Endothelial cell of hepatic sinusoid (primary cell): ENCODE data around the gene TEDC2.

ENCODE experiments used
- in situ Hi-C: cut with HindIII; loops from 2 replicates; pipeline ENCODE4 v1.10.0; 2017; ENCODE audit warnings: low sequenced_read_pairs

Gene TEDC2

GRCh38 chr16:2508722-2509400, 49.0 kb downstream of the TEDC2 start:
- in situ Hi-C loops, result loop anchor here (10.0 kb wide), 4 partner anchors 84 to 474 kb away; partner anchors contain the start of gene CCNF

GRCh38 chr16:2511128-2511800, 51.4 kb downstream of the TEDC2 start:
- in situ Hi-C loops, result no loop called here

GRCh38 chr16:2511996-2512734, 52.3 kb downstream of the TEDC2 start:
- in situ Hi-C loops, result no loop called here

DNA sequence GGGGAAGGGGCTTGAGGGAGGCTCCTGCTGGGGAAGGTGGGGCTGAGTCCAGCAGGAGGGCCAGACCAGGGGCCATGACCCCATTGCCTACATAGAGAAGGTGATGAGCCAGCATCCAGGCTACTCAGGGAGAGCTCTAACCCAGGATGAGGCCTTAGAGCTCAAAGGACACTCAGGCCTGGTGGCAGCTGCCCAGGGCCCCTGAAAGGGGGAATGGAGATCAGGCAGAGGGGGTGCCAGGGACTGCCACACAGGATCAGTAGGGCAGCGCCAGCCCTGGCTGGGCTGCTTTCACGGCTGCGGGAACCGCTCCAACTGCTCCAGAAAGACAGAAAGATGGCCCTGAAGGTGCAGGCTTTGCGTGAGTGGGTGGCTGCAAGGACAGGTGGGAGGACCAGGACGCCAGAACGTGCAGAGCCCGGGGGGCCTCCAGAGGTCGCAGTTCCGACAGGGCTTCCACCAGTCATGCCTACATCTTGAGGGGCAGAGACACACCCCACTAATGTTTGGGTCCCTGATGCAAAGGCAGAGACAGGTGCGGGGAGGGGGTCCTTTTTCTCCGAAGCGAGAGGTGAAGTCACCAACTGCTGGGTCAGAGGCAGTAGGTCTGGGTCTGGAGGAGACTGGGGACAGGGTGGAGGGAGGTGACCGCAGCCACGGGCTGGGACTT, 53.0 kb downstream of the TEDC2 start:
- in situ Hi-C loops, result no loop called here

DNA sequence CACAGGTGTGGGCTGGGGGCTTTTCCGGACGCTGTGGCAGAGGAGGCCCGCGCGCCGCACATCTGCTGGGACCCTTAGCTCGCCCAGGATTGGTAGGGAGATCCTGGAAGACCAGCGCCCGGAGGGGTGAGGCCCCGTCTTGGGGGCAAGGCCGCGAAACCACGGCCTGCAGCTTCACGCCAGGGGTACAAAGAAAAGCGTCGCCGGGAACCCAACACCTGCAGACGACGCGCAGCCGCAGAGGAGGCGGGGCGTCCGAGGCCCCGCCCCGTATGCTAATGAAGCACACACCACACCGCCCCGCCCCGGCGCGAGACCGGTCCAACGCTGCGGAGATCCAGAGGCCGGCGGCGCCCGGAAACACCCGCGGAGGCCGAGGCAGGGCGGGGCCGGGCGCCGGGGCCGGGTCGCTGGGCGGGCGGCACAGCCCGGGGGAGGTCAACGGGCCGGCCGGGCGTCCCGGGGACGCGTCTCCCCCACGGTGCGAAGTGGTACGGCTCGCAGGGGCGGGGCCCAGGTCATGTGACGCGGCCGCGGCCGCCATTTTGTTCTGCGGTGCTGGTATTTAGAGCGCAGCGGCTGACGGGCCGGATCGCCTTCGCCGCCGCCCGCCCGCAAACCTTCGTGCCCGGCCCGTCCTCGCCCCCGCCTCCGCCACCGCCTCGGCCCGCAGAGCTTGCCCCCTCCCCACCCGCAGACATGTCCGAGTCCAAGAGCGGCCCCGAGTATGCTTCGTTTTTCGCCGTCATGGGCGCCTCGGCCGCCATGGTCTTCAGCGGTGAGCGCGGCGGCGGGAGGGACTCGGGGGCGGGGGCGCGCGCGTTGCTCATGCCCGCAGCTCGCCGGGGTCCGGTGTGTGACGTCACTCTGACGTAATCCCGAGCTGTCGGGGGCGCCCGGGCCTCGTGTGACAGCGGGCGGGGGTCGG, 53.8 kb downstream of the TEDC2 start, which contains the start of gene ATP6V0C:
TSS of gene ATP6V0C (plus strand) at position 548 of the 928 bp plus-strand sequence. CDS start at position 700, 152 bp downstream.
- in situ Hi-C loops, result no loop called here
